Left ventricle myocardium superior (tissue), 1 donor: ENCODE data around the gene PROB1. TPM values are rescaled to one million over a fixed set of nuclear protein-coding genes. Genes with fewer than 3 reads are reported as not detected.
"Not testable (repeated sequence)": the region's sequence is repeated elsewhere in the genome, so short reads cannot be mapped to it uniquely, and the experiment has no call there.

Source experiments
- ATAC-seq: fragments of 200-7000 bp; cut with Tn5 transposase; one replicate; pipeline ENCODE4 v1.9.1; 2020; ENCODE audit warnings: mild to moderate bottlenecking, moderate library complexity
- DNase-seq: peaks from one replicate; pipeline ENCODE4 v3.0.0-alpha.2; 2020
- intact Hi-C: fragments of 100-400 bp; cut with micrococcal nuclease; formaldehyde crosslinking; loops from one replicate; pipeline ENCODE4 v1.11.0; 2022
- total RNA-seq: library from RNA; stranded (reverse); fragmentation: NEBNext Ultra II Directional; extraction: Animal tissue kit (Norgen Biotek cat#: 25700); gene quantifications from one replicate; pipeline ENCODE4 v1.2.1, GENCODE V29; 2021
- donor health status: DM: no; HTN: yes; CAD: no; lungs with severe emphysema.

PROB1 gene
- total RNA-seq, 1 donor from 2014 or later, result 56.5 TPM

GRCh38 chr5:139415869-139416268 lies 21.0 kb upstream of the PROB1 start:
- intact Hi-C loops, result no loop called here
- no peak for ATAC-seq
- DNase-seq, result no peak

- DNase-seq, result peak; percentile 83
Observed at GRCh38 chr5:139415221-139415861, 20.4 kb upstream of the PROB1 start.

GRCh38 chr5:139414581-139415130 lies 19.8 kb upstream of the PROB1 start:
- intact Hi-C loops, result no loop called here
- DNase-seq, result no peak
- peak; percentile 1 for ATAC-seq

More at GRCh38 chr5:139415221-139415861, 20.4 kb upstream of the PROB1 start:
- intact Hi-C loops, result no loop called here
- ATAC-seq, result peak; percentile 68

- intact Hi-C loops, result no loop called here
- ATAC-seq (no peak), DNase-seq (no peak)
Observed at GRCh38 chr5:139413963-139414362, 19.1 kb upstream of the PROB1 start.

GRCh38 chr5:139413153-139413552 lies 18.2 kb upstream of the PROB1 start:
- ATAC-seq (no peak), DNase-seq (no peak)
- intact Hi-C loops, result no loop called here

GRCh38 chr5:139410993-139411828 lies 16.3 kb upstream of the PROB1 start:
- ATAC-seq (no peak), DNase-seq (no peak)
- intact Hi-C loops, result no loop called here

GRCh38 chr5:139410121-139410992 lies 15.5 kb upstream of the PROB1 start:
- DNase-seq (no peak), ATAC-seq (no peak)
- intact Hi-C loops, result no loop called here

GRCh38 chr5:139409116-139409515 lies 14.2 kb upstream of the PROB1 start:
- DNase-seq, ATAC-seq, intact Hi-C loops: not testable (repeated sequence)

- no peak for ATAC-seq
- no peak for DNase-seq
- intact Hi-C loops, result no loop called here
Observed at GRCh38 chr5:139408191-139408590, 13.3 kb upstream of the PROB1 start.

- DNase-seq (no peak), ATAC-seq (no peak)
- intact Hi-C loops, result no loop called here
Observed at GRCh38 chr5:139407517-139407916, 12.6 kb upstream of the PROB1 start.

- ATAC-seq (no peak), DNase-seq (no peak)
- intact Hi-C loops, result no loop called here
Observed at GRCh38 chr5:139406963-139407362, 12.1 kb upstream of the PROB1 start.

GRCh38 chr5:139404484-139404840 lies 9.6 kb upstream of the PROB1 start:
- DNase-seq (no peak), ATAC-seq (no peak)
- intact Hi-C loops, result no loop called here

- intact Hi-C loops, result no loop called here
- ATAC-seq (peak; percentile 96), DNase-seq (peak; percentile 98)
Observed at GRCh38 chr5:139403787-139404483, 9.0 kb upstream of the PROB1 start, which contains the start of gene SPATA24. Gene SPATA24, minus strand, starts transcription at chr5:139404089. Its CDS starts 29 bp downstream, at chr5:139404060.

- ATAC-seq, result peak; percentile 5
- intact Hi-C loops, result no loop called here
- no peak for DNase-seq
Observed at GRCh38 chr5:139403418-139403786, 8.5 kb upstream of the PROB1 start.

- DNase-seq (no peak), ATAC-seq (no peak)
- intact Hi-C loops, result no loop called here
Observed at GRCh38 chr5:139402561-139403158, 7.8 kb upstream of the PROB1 start.

GRCh38 chr5:139401546-139401945 lies 6.6 kb upstream of the PROB1 start:
- intact Hi-C loops, result no loop called here
- no peak for ATAC-seq
- DNase-seq, result no peak

- ATAC-seq, result no peak
- no peak for DNase-seq
Observed at GRCh38 chr5:139399501-139400121, 4.7 kb upstream of the PROB1 start.

GRCh38 chr5:139397921-139398320 lies 3.0 kb upstream of the PROB1 start:
- intact Hi-C loops, result no loop called here

More at GRCh38 chr5:139399501-139400121, 4.7 kb upstream of the PROB1 start:
- intact Hi-C loops, result no loop called here

More at GRCh38 chr5:139397921-139398320, 3.0 kb upstream of the PROB1 start:
- DNase-seq, result no peak
- ATAC-seq, result no peak
